ENCODE data around the gene SLC6A18. TPM values are rescaled to one million over a fixed set of nuclear protein-coding genes. Genes with fewer than 3 reads are reported as not detected.

The SLC6A18 gene
- total RNA-seq, 1 experiment from 2014 or later = not detected

GRCh38 chr5:1294206-1294834 is 69.1 kb downstream of the SLC6A18 start:
- intact Hi-C loops (cut with micrococcal nuclease; ENCODE audit: unreplicated experiment) (loop anchor here (2.0 kb wide), 1 partner anchor 28 kb away; no protein-coding TSS in a partner anchor), in situ Hi-C loops (cut with HindIII; ENCODE audit: low pct_unique_long_range_greater_than_20kb, low sequenced_read_pairs) (no loop called here)
- no peaks in the 10 kb centered on the region for H3K27me3 ChIP-seq (ENCODE audit: control insufficient read depth, insufficient read depth, low read length)
- ChIA-PET POLR2A (no interaction called here), CTCF (interaction anchor here (0.6 kb wide), 2 partner anchors 229 to 349 kb away, joined by 3 read pairs; no protein-coding TSS in a partner anchor)
- BruUV-seq (replicated peaks) = no TSS peak
- no peaks in the 10 kb centered on the region for H3K9me3 ChIP-seq (ENCODE audit: control insufficient read depth, insufficient read depth, low read depth, low read length)
- peak overlapping the region; percentile 44 to 47 for H3K4me3 ChIP-seq (ENCODE audit: low read depth in 2 of 2, low read length in 2 of 2)
- H3K4me1 ChIP-seq (ENCODE audit: control insufficient read depth, insufficient read depth, low read length) = no peaks in the 10 kb centered on the region; the same call in 1 of the 2 replicates
- H3K27ac ChIP-seq (ENCODE audit: low read length) = no peak overlapping the region
- peak; percentile 73 for ATAC-seq
- TF ChIP-seq SIN3A (IDR thresholded peaks at IDR 0.05; ENCODE audit: borderline replicate concordance, insufficient read depth, low read depth, low read length) (no peak), REST (IDR thresholded peaks at IDR 0.05; ENCODE audit: insufficient read depth in 1 of 2, low read depth in 2 of 2, low read length in 1 of 2) (no peak), CTCF (IDR thresholded peaks at IDR 0.05) (no peak; the same call in 1 of the 2 replicates), TCF7L2 (IDR thresholded peaks at IDR 0.05; ENCODE audit: low read depth, low read length) (no peak), POLR2AphosphoS5 (IDR thresholded peaks at IDR 0.05; ENCODE audit: low read depth, low read length) (no peak)
- DNase-seq (ENCODE audit: low read depth, low spot score) = no peak
- no peaks in the 10 kb centered on the region for H3K36me3 ChIP-seq (ENCODE audit: control insufficient read depth, insufficient read depth, low read length)

- Histone ChIP-seq H3K27ac (ENCODE audit: low read length) (no peak within 1 kb of the TSS), H3K27me3 (ENCODE audit: control insufficient read depth, insufficient read depth, low read length) (no peaks in the 10 kb centered on the region), H3K36me3 (ENCODE audit: control insufficient read depth, insufficient read depth, low read length) (no peaks in the 10 kb centered on the region), H3K9me3 (ENCODE audit: control insufficient read depth, insufficient read depth, low read depth, low read length) (no peaks in the 10 kb centered on the region), H3K4me3 (ENCODE audit: low read depth in 2 of 2, low read length in 2 of 2) (peak within 1 kb of the TSS; percentile 44 to 47), H3K4me1 (ENCODE audit: control insufficient read depth, insufficient read depth, low read length) (no peaks in the 10 kb centered on the region; the same call in 1 of the 2 replicates)
- peak; percentile 79 for ATAC-seq
- DNase-seq (ENCODE audit: low read depth, low spot score) = no peak
- CTCF ChIA-PET = interaction anchor here (0.6 kb wide), 1 partner anchor 348 kb away, joined by 3 read pairs; no protein-coding TSS in a partner anchor
- TF ChIP-seq CTCF (IDR thresholded peaks at IDR 0.05) (no peak), SIN3A (IDR thresholded peaks at IDR 0.05; ENCODE audit: borderline replicate concordance, insufficient read depth, low read depth, low read length) (peak; percentile 54; the same call in 1 of the 2 replicates), REST (IDR thresholded peaks at IDR 0.05; ENCODE audit: insufficient read depth in 1 of 2, low read depth in 2 of 2, low read length in 1 of 2) (no peak)
- in situ Hi-C loops (cut with HindIII; ENCODE audit: low pct_unique_long_range_greater_than_20kb, low sequenced_read_pairs) = no loop called here
- POLR2A ChIA-PET = no interaction called here
- intact Hi-C loops (cut with micrococcal nuclease; ENCODE audit: unreplicated experiment) = loop anchor here (2.0 kb wide), 1 partner anchor 28 kb away; no protein-coding TSS in a partner anchor
- BruUV-seq (replicated peaks) = no TSS peak
Observed at GRCh38 chr5:1294835-1295649, 69.9 kb downstream of the SLC6A18 start, which contains the start of gene TERT. Gene TERT, minus strand, starts transcription at chr5:1295068. Its CDS starts 79 bp downstream, at chr5:1294989.

All from Panc1 (cell line).